Erythroblast (primary cell): Measurements from ENCODE around the gene BTBD19.

Source experiments
- GATA1 ChIP-seq: IDR thresholded peaks from 2 replicates; pipeline ENCODE4 v1.6.1; 2011; ENCODE audit warnings: low read depth, mild to moderate bottlenecking, control low read depth, low read length, moderate library complexity
- POLR2A ChIP-seq: IDR thresholded peaks from 2 replicates; pipeline ENCODE4 v1.6.1; 2011; ENCODE audit warnings: mild to moderate bottlenecking, low read length

GRCh38 chr1:44760876-44761275 lies 47.4 kb upstream of the BTBD19 start:
- TF ChIP-seq POLR2A (no peak), GATA1 (no peak)
